H1 (cell line): ENCODE results near the gene IQCH. TPM values are rescaled to one million over a fixed set of nuclear protein-coding genes. Genes with fewer than 3 reads are reported as not detected.
A peak's percentile ranks its signal among the peaks of the same experiment; 100 is the strongest.

Experiments used
- CTCF ChIA-PET: fragments of 300-600 bp; sonication (Branson Sonifier 250); formaldehyde crosslinking; loops from one replicate; lab custom pipeline; 2021; ENCODE audit not compliant: partially characterized antibody; lab: Charles Lee
- POLR2A ChIA-PET: fragments of 300-600 bp; sonication (Branson Sonifier 250); formaldehyde crosslinking; loops from one replicate; lab custom pipeline; 2021; ENCODE audit warnings: inconsistent platforms; ENCODE audit not compliant: partially characterized antibody; lab: Charles Lee
- DNase-seq, 2 experiments: peaks; one replicate each; pipeline versions ENCODE4 v3.0.0 to v3.0.0-alpha.2; 2010 to 2022; ENCODE audit warnings: low spot score in 2 of 2, low read depth in 1 of 2, mixed read lengths in 1 of 2
- FAIRE-seq: peaks from 2 replicates; lab custom pipeline; 2011; peaks lifted over from hg19 to GRCh38; lab: Jason Lieb, UNC
- H2AFZ ChIP-seq: 2 replicates; pipeline ENCODE4 v1.8.1; 2012; ENCODE audit warnings: low read length, inconsistent platforms
- H2AK5ac ChIP-seq: 2 replicates; pipeline ENCODE4 v1.6.1; 2013; ENCODE audit warnings: low read depth, low read length
- H2BK120ac ChIP-seq: replicated peaks from 2 replicates; pipeline ENCODE3; 2013; ENCODE audit warnings: low read depth, low read length, inconsistent platforms
- H2BK12ac ChIP-seq: 2 replicates; pipeline ENCODE4 v1.6.1; 2013; ENCODE audit warnings: low read depth, low read length
- H2BK15ac ChIP-seq: 2 replicates; pipeline ENCODE4 v1.6.1; 2013; ENCODE audit warnings: low read length
- H2BK20ac ChIP-seq: 2 replicates; pipeline ENCODE4 v1.6.1; 2013; ENCODE audit warnings: low read length
- H2BK5ac ChIP-seq: 2 replicates; pipeline ENCODE4 v1.6.1; 2013; ENCODE audit warnings: low read depth, low read length
- H3K14ac ChIP-seq: 2 replicates; pipeline ENCODE4 v1.6.1; 2013; ENCODE audit warnings: inconsistent platforms; ENCODE audit not compliant: insufficient read length
- H3K18ac ChIP-seq: 2 replicates; pipeline ENCODE4 v1.6.1; 2013; ENCODE audit warnings: low read length; ENCODE audit errors: extremely low read depth
- H3K23ac ChIP-seq: 2 replicates; pipeline ENCODE4 v1.6.1; 2013; ENCODE audit warnings: inconsistent platforms; ENCODE audit not compliant: insufficient read length
- H3K23me2 ChIP-seq: 2 replicates; pipeline ENCODE4 v1.6.1; 2013; ENCODE audit warnings: low read depth, low read length
- H3K27ac ChIP-seq: 2 replicates; pipeline ENCODE4 v1.6.1; 2011; ENCODE audit warnings: low read depth, low read length, inconsistent platforms
- H3K27me3 ChIP-seq, 4 experiments: replicated peaks in 1 of 4; 1 replicate in 1 of 4; 2 replicates in 3 of 4; pipeline versions ENCODE4 v1.6.1 to v1.8.1; 2011 to 2013; ENCODE audit warnings: low read length in 3 of 4, mild to moderate bottlenecking in 3 of 4, inconsistent platforms in 2 of 4, mixed read lengths in 2 of 4, moderate library complexity in 1 of 4; ENCODE audit not compliant: control insufficient read depth in 3 of 4, insufficient read depth in 3 of 4; ENCODE audit errors: extremely low read depth in 1 of 4
- H3K36me3 ChIP-seq, 4 experiments: 2 replicates each; pipeline versions ENCODE4 v1.6.1 to v1.8.1; 2011 to 2013; ENCODE audit warnings: mild to moderate bottlenecking in 4 of 4, low read length in 3 of 4, moderate library complexity in 2 of 4, control low read depth in 1 of 4, inconsistent platforms in 1 of 4; ENCODE audit not compliant: insufficient read depth in 4 of 4, control insufficient read depth in 2 of 4
- H3K4ac ChIP-seq: replicated peaks from 2 replicates; pipeline ENCODE3; 2013; ENCODE audit warnings: low read length, low read depth, mixed read lengths, inconsistent platforms; ENCODE audit not compliant: insufficient read length
- H3K4me1 ChIP-seq, 4 experiments: replicated peaks in 1 of 4; 1 replicate in 1 of 4; 2 replicates in 3 of 4; pipeline versions ENCODE4 v1.6.1 to v1.8.1; 2011 to 2013; ENCODE audit warnings: low read length in 3 of 4, inconsistent platforms in 2 of 4, mixed read lengths in 1 of 4; ENCODE audit not compliant: insufficient read depth in 4 of 4, control insufficient read depth in 3 of 4
- H3K4me2 ChIP-seq, 2 experiments: 2 replicates each; pipeline versions ENCODE4 v1.6.1 to v1.8.1; 2011 to 2013; ENCODE audit warnings: low read depth in 2 of 2, low read length in 2 of 2, control low read depth in 1 of 2, inconsistent platforms in 1 of 2, mild to moderate bottlenecking in 1 of 2; ENCODE audit not compliant: insufficient read depth in 1 of 2
- H3K4me3 ChIP-seq, 4 experiments: fragments of 200-600, 300-600 bp in 1 of 4; sonication (generic), shearing (Covaris generic), sonication (Bioruptor Twin) in 1 of 4; 2 replicates each; pipeline versions ENCODE4 v1.5.1 to v1.8.1; 2011 to 2016; ENCODE audit warnings: low read length in 4 of 4, low read depth in 3 of 4, control low read depth in 2 of 4, inconsistent platforms in 2 of 4, mild to moderate bottlenecking in 2 of 4, mixed read lengths in 1 of 4, moderate library complexity in 1 of 4; ENCODE audit not compliant: insufficient read depth in 2 of 4; ENCODE audit errors: extremely low read depth in 1 of 4
- H3K56ac ChIP-seq: replicated peaks from 2 replicates; pipeline ENCODE3; 2013; ENCODE audit warnings: low read depth, mild to moderate bottlenecking, mixed read lengths, low read length, inconsistent platforms; ENCODE audit not compliant: insufficient read length
- H3K79me1 ChIP-seq: 2 replicates; pipeline ENCODE4 v1.6.1; 2013; ENCODE audit warnings: low read depth, low read length, control low read depth
- H3K79me2 ChIP-seq, 2 experiments: 2 replicates each; pipeline versions ENCODE4 v1.6.1 to v1.8.1; 2012 to 2013; ENCODE audit warnings: low read length in 2 of 2, mild to moderate bottlenecking in 2 of 2, inconsistent platforms in 1 of 2; ENCODE audit not compliant: insufficient read depth in 2 of 2, control insufficient read depth in 1 of 2
- H3K9ac ChIP-seq, 4 experiments: replicated peaks in 1 of 4; 1 replicate in 1 of 4; 2 replicates in 3 of 4; pipeline versions ENCODE4 v1.6.1 to v1.8.1; 2011 to 2013; ENCODE audit warnings: low read depth in 3 of 4, low read length in 3 of 4, control low read depth in 2 of 4, mild to moderate bottlenecking in 2 of 4, moderate library complexity in 2 of 4, inconsistent platforms in 1 of 4; ENCODE audit errors: extremely low read depth in 1 of 4
- H3K9me3 ChIP-seq, 2 experiments: 2 replicates each; pipeline versions ENCODE4 v1.6.1 to v1.8.1; 2012 to 2013; ENCODE audit warnings: mild to moderate bottlenecking in 2 of 2, moderate library complexity in 2 of 2, control low read depth in 1 of 2, inconsistent platforms in 1 of 2, low read depth in 1 of 2, low read length in 1 of 2, mixed read lengths in 1 of 2; ENCODE audit not compliant: insufficient read depth in 2 of 2
- H4K20me1 ChIP-seq, 2 experiments: replicated peaks in 1 of 2; 2 replicates each; pipeline versions ENCODE3 to v1.8.1; 2011 to 2013; ENCODE audit warnings: inconsistent platforms in 2 of 2, low read length in 2 of 2, mild to moderate bottlenecking in 1 of 2; ENCODE audit not compliant: insufficient read depth in 2 of 2, control insufficient read depth in 1 of 2
- H4K5ac ChIP-seq: 2 replicates; pipeline ENCODE4 v1.6.1; 2013; ENCODE audit warnings: low read length, low read depth, mixed read lengths, inconsistent platforms; ENCODE audit not compliant: insufficient read length
- H4K8ac ChIP-seq: 2 replicates; pipeline ENCODE4 v1.8.0; 2013; ENCODE audit warnings: mild to moderate bottlenecking, moderate library complexity, low read length, inconsistent platforms; ENCODE audit not compliant: insufficient read depth; ENCODE audit errors: extremely low read depth
- H4K91ac ChIP-seq: replicated peaks from 2 replicates; pipeline ENCODE3; 2013; ENCODE audit warnings: low read length, mixed read lengths, inconsistent platforms; ENCODE audit not compliant: insufficient read length
- BCL11A ChIP-seq, 2 experiments: IDR thresholded peaks; one replicate each; pipeline ENCODE4 v1.6.1; 2011; ENCODE audit warnings: low read depth in 2 of 2, low read length in 2 of 2, mild to moderate bottlenecking in 2 of 2
- MAFK ChIP-seq: IDR thresholded peaks from 2 replicates; pipeline ENCODE4 v1.6.1; 2012; ENCODE audit warnings: low read depth, mild to moderate bottlenecking, improper control_type of control experiment, low read length
- WGBS, 2 experiments: shearing (Covaris generic) in 1 of 2; methylation state at CpG; one replicate each; pipeline versions ENCODE4 v1.1.6 to v1.1.7; 2013 to 2015; ENCODE audit warnings: low lambda C conversion rate in 2 of 2, mixed read lengths in 2 of 2, inconsistent platforms in 1 of 2, low coverage in 1 of 2, missing lambda C conversion rate in 1 of 2; ENCODE audit not compliant: insufficient replicate concordance in 2 of 2, insufficient coverage in 1 of 2, insufficient read length in 1 of 2; ENCODE audit errors: extremely low coverage in 1 of 2, missing lambda C conversion rate in 1 of 2; 5-methylcytosine and 5-hydroxymethylcytosine counted together
- polyA plus RNA-seq, 7 experiments: library from polyadenylated mRNA; depleted of rRNA in 3 of 7; stranded (reverse) in 5 of 7; unstranded in 2 of 7; fragments of >200 nt in 5 of 7; fragments of 200-250 nt in 2 of 7; gene quantifications; 1 replicate in 5 of 7; 2 replicates in 1 of 7; 4 replicates in 1 of 7; pipeline versions ENCODE4 v1.2.1 to v1.2.3, GENCODE V29; 2011 to 2013; ENCODE audit warnings: missing spikeins in 2 of 7, mixed read lengths in 2 of 7
- total RNA-seq: library from RNA; stranded (reverse); fragmentation: NEBNext Ultra II Directional; extraction: Animal tissue kit (Norgen Biotek cat#: 25700); gene quantifications from 2 replicates; pipeline ENCODE4 v1.2.1, GENCODE V29; 2021

Gene IQCH
- total and polyA plus RNA-seq, 2 of the 8 experiments (the other 6 are each of a cell fraction or from before 2014, with no cell fraction given), result 0.60 to 1.9 TPM

DNA sequence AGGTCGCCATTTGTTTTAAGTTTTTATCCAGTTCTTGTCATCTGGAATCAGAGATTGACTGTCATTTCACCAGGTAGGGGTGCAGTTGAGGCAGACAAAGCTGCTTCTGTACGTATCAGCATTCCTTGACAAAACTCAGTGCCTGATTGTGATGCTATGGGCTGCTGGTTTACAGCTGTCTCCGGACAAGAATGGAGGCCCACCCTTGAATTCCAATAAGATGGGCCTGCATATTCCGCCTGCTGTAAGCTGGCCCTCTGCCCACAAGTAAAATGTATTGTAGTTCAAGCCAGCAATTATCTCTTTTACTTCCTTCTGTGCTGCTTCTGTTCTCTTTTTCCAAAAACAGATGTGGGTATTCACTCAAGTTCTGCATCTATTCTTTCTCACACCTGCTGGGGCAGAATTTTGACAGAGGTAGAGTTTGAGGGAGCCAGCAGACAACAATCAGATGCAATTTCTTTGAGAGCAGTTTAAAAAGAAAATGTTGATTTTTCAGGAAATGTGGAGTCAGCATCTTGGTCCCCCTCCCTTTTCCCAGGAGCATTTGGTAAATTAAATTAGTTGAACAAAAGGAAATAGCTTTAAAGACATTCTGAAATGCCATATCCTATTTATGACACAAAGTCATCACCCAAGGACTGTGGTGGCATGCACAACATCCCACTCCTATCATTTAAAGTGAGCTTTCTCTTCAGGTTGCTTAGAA lies 53.5 kb downstream of the IQCH start:
- H3K14ac ChIP-seq, result no peak overlapping the region
- TF ChIP-seq BCL11A (IDR thresholded peaks at IDR 0.05; ENCODE audit: low read depth in 2 of 2, low read length in 2 of 2) (no peak), MAFK (0 out of 2 replicates have a peak, but pooled peaks have one; percentile 9)
- ChIA-PET CTCF (interaction anchor here (0.6 to 1.6 kb wide), 8 partner anchors 8 to 362 kb away, joined by 3 to 9 read pairs (median 4); no protein-coding TSS in a partner anchor), POLR2A (no interaction called here)
- H3K79me2 ChIP-seq, result no peaks in the 10 kb centered on the region
- no peak overlapping the region for H2AFZ ChIP-seq
- no peak overlapping the region for H2AK5ac ChIP-seq
- H4K91ac ChIP-seq, result no peak overlapping the region
- no peaks in the 10 kb centered on the region for H3K27me3 ChIP-seq
- H3K23me2 ChIP-seq, result no peaks in the 10 kb centered on the region
- H3K4me1 ChIP-seq, result no peaks in the 10 kb centered on the region
- no peak overlapping the region for H2BK15ac ChIP-seq
- no peaks in the 10 kb centered on the region for H3K79me1 ChIP-seq
- H2BK5ac ChIP-seq, result no peak overlapping the region
- no peaks in the 10 kb centered on the region for H4K20me1 ChIP-seq
- H3K4ac ChIP-seq, result no peak overlapping the region
- no peak overlapping the region for H3K23ac ChIP-seq
- no peaks in the 10 kb centered on the region for H3K36me3 ChIP-seq
- no peak overlapping the region for H3K9ac ChIP-seq
- no peak overlapping the region for H3K56ac ChIP-seq
- no peak overlapping the region for H3K18ac ChIP-seq
- H3K4me2 ChIP-seq, result no peak overlapping the region
- H3K4me3 ChIP-seq, result no peak overlapping the region
- FAIRE-seq, result peak; percentile 42
- 62% methylated on average over 4 of the region's 4 CpGs; no CpG with 5 or more reads in 1 of the 2 experiments for WGBS, 2 experiments
- H4K5ac ChIP-seq, result no peak overlapping the region
- no peaks in the 10 kb centered on the region for H3K9me3 ChIP-seq
- no peak overlapping the region for H3K27ac ChIP-seq
- H2BK12ac ChIP-seq, result no peak overlapping the region
- no peak overlapping the region for H4K8ac ChIP-seq
- no peak overlapping the region for H2BK20ac ChIP-seq
- no peak for DNase-seq
- H2BK120ac ChIP-seq, result no peak overlapping the region
